Upper lobe of right lung (tissue), 1 donor: ENCODE data around the gene LYPD4. TPM values are rescaled to one million over a fixed set of nuclear protein-coding genes. Genes with fewer than 3 reads are reported as not detected.

Experiments used
- ATAC-seq: fragments of 200-7000 bp; cut with Tn5 transposase; one replicate; pipeline ENCODE4 v1.9.1; 2020; ENCODE audit warnings: mild to moderate bottlenecking, moderate library complexity
- DNase-seq: peaks from one replicate; pipeline ENCODE4 v3.0.0-alpha.2; 2020
- H3K27ac ChIP-seq: fragments of 200-600 bp; one replicate; pipeline ENCODE4 v1.8.0; 2022
- H3K27me3 ChIP-seq: fragments of 200-600 bp; one replicate; pipeline ENCODE4 v1.8.0; 2022; ENCODE audit warnings: mild to moderate bottlenecking
- H3K36me3 ChIP-seq: fragments of 200-600 bp; one replicate; pipeline ENCODE4 v1.8.0; 2022
- H3K4me1 ChIP-seq: fragments of 200-600 bp; one replicate; pipeline ENCODE4 v1.8.0; 2022
- H3K4me3 ChIP-seq: fragments of 200-600 bp; one replicate; pipeline ENCODE4 v1.8.0; 2022; ENCODE audit warnings: mild to moderate bottlenecking
- H3K9me3 ChIP-seq: fragments of 200-600 bp; one replicate; pipeline ENCODE4 v1.8.0; 2022
- CTCF ChIP-seq: fragments of 200-600 bp; IDR thresholded peaks from one replicate; pipeline ENCODE4 v1.8.0; 2022; ENCODE audit warnings: antibody characterized with exemption
- intact Hi-C: fragments of 100-400 bp; cut with DNase I; formaldehyde crosslinking; loops from one replicate; pipeline ENCODE4 v1.11.0; 2022
- total RNA-seq: library from RNA; stranded (reverse); fragmentation: NEBNext Ultra II Directional; extraction: Animal tissue kit (Norgen Biotek cat#: 25700); gene quantifications from one replicate; pipeline ENCODE4 v1.2.1, GENCODE V29; 2021
- donor health status: DM: no; HTN: yes; CAD: no; lungs with severe emphysema.

The LYPD4 gene
- total RNA-seq, 1 donor from 2014 or later = not detected

GRCh38 chr19:41871573-41872383 lies 27.3 kb upstream of the LYPD4 start:
- intact Hi-C loops = no loop called here
- peaks cover 57% of the 10 kb centered on the region for H3K36me3 ChIP-seq
- peak; percentile 68 for ATAC-seq

GRCh38 chr19:41870401-41870873 lies 26.0 kb upstream of the LYPD4 start:
- ATAC-seq (peak; percentile 42), DNase-seq (no peak)
- intact Hi-C loops = no loop called here
- no peak for TF ChIP-seq CTCF
- Histone ChIP-seq H3K36me3 (peaks cover 69% of the 10 kb centered on the region), H3K4me1 (peaks cover 59% of the 10 kb centered on the region), H3K27me3 (no peaks in the 10 kb centered on the region), H3K9me3 (no peaks in the 10 kb centered on the region), H3K27ac (no peak overlapping the region), H3K4me3 (no peak overlapping the region)

More at GRCh38 chr19:41871573-41872383, 27.3 kb upstream of the LYPD4 start:
- H3K27me3 ChIP-seq = no peaks in the 10 kb centered on the region
- no peak overlapping the region for H3K4me3 ChIP-seq
- no peaks in the 10 kb centered on the region for H3K9me3 ChIP-seq
- peak overlapping the region; percentile 51 for H3K27ac ChIP-seq
- no peak for TF ChIP-seq CTCF
- peaks cover 59% of the 10 kb centered on the region for H3K4me1 ChIP-seq
- no peak for DNase-seq

GRCh38 chr19:41869374-41869955 lies 25.0 kb upstream of the LYPD4 start:
- intact Hi-C loops = loop anchor here (10.0 kb wide), 1 partner anchor 65 kb away; no protein-coding TSS in a partner anchor
- no peak for TF ChIP-seq CTCF
- peaks cover 63% of the 10 kb centered on the region for H3K4me1 ChIP-seq
- peak overlapping the region; percentile 42 for H3K27ac ChIP-seq
- no peaks in the 10 kb centered on the region for H3K9me3 ChIP-seq
- ATAC-seq (no peak), DNase-seq (no peak)
- peaks cover 79% of the 10 kb centered on the region for H3K36me3 ChIP-seq
- H3K27me3 ChIP-seq = no peaks in the 10 kb centered on the region
- no peak overlapping the region for H3K4me3 ChIP-seq

- peaks cover 84% of the 10 kb centered on the region for H3K36me3 ChIP-seq
- H3K4me3 ChIP-seq = no peak overlapping the region
- H3K9me3 ChIP-seq = no peaks in the 10 kb centered on the region
- no peaks in the 10 kb centered on the region for H3K27me3 ChIP-seq
- ATAC-seq (no peak), DNase-seq (no peak)
- H3K27ac ChIP-seq = peak overlapping the region; percentile 42
- peaks cover 67% of the 10 kb centered on the region for H3K4me1 ChIP-seq
- no peak for TF ChIP-seq CTCF
- intact Hi-C loops = loop anchor here (10.0 kb wide), 1 partner anchor 66 kb away; no protein-coding TSS in a partner anchor
These were observed 24.5 kb upstream of the LYPD4 start for GRCh38 chr19:41868989-41869300.

GRCh38 chr19:41868120-41868988 lies 23.9 kb upstream of the LYPD4 start:
- no peak overlapping the region for H3K4me3 ChIP-seq
- DNase-seq (no peak), ATAC-seq (peak; percentile 71)
- peak overlapping the region; percentile 42 for H3K27ac ChIP-seq
- no peaks in the 10 kb centered on the region for H3K9me3 ChIP-seq
- intact Hi-C loops = loop anchor here (10.0 kb wide), 1 partner anchor 66 kb away; no protein-coding TSS in a partner anchor
- no peak for TF ChIP-seq CTCF
- H3K36me3 ChIP-seq = peaks cover 90% of the 10 kb centered on the region
- peaks cover 70% of the 10 kb centered on the region for H3K4me1 ChIP-seq
- no peaks in the 10 kb centered on the region for H3K27me3 ChIP-seq
